Femur (tissue), 1 donor: ENCODE measurements around the gene PREB.
A peak's percentile ranks its signal among the peaks of the same experiment; 100 is the strongest.
"Not testable (repeated sequence)": the region's sequence is repeated elsewhere in the genome, so short reads cannot be mapped to it uniquely, and the experiment has no call there.

Source experiments
- DNase-seq: peaks from one replicate; pipeline ENCODE4 v3.0.0-alpha.2; 2017

PREB gene, protein sequence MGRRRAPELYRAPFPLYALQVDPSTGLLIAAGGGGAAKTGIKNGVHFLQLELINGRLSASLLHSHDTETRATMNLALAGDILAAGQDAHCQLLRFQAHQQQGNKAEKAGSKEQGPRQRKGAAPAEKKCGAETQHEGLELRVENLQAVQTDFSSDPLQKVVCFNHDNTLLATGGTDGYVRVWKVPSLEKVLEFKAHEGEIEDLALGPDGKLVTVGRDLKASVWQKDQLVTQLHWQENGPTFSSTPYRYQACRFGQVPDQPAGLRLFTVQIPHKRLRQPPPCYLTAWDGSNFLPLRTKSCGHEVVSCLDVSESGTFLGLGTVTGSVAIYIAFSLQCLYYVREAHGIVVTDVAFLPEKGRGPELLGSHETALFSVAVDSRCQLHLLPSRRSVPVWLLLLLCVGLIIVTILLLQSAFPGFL

DNA sequence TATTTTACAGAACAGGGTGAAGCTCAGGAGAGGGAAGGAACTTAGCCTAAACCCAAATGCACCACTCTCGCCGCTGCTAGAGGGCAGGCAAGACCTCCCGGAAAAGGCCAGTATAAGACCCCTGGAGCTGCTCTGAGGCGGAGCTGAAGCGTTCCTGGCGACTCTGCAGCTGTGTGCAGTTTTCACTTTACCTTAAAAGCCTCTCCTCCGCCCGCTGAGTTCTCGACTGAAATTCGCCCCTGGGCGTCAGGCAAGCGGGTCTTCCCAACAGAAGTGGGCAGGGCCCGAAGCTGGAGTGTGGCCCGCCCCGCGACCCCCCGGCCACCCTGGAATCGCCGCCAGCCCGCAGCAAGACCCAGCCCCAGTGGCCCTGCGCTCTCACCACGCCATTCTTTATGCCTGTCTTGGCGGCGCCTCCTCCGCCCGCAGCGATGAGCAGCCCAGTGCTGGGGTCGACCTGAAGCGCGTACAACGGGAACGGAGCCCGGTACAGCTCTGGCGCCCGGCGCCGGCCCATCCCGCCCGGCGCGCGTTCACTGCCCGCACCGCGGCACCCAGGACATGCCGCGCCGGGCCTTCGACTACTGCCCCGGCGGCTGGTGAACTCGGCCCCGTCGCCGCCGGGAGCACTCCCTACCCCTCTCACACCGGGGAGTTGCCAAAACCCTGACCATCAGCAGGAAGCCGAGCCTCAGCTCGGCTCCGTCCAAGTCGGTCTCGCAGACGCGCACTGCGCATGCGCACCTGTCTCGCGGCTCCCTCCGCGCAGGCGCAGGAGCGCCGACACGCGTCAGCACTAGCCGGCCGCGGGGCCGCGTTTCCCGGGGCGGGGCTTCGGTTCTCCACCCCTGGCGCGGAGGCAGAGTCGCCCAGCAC lies at the start of gene PREB:
TSS of gene PREB (minus strand) at position 732 of the 876 bp plus-strand sequence. CDS start at position 517, 215 bp downstream.
- DNase-seq, result peak; percentile 98

DNA sequence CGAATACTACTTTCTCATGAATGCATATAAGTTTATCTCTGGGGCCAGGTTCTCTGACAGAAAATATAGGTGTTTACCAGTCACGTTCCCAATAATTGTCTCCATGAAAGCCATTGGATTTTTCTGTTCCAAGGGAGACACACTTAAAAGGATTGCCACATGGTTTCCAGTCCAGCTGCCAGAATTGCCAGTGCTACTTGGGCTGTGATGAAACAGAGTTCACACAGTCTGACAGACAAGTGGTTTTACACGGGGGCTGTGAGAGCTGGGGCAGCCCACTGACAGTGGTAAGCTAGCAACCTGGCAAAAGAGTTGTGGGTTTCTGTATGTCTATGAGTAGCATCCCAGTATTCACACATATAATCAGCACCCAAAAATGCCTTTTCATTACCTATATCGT lies 49.7 kb upstream of the PREB start:
- no peak for DNase-seq

DNA sequence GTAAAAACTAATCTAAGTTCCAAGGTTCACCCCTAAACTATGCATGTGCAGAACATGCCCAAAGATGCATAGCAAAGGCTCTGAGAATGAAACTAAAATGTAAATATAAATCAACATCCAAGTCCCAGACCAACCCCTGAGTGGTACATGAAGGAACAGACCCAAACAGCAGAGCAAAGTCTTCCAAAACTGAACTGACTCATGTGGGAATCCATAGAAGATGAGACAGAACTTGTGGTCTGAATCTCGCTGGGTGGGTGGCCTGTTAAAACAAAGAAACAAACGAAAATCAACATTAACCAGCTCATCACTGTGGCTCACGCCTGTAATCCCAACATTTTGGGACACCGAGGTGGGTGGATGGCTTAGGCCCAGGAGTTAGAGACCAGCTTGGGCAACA lies 47.9 kb upstream of the PREB start:
- DNase-seq, result no peak

DNA sequence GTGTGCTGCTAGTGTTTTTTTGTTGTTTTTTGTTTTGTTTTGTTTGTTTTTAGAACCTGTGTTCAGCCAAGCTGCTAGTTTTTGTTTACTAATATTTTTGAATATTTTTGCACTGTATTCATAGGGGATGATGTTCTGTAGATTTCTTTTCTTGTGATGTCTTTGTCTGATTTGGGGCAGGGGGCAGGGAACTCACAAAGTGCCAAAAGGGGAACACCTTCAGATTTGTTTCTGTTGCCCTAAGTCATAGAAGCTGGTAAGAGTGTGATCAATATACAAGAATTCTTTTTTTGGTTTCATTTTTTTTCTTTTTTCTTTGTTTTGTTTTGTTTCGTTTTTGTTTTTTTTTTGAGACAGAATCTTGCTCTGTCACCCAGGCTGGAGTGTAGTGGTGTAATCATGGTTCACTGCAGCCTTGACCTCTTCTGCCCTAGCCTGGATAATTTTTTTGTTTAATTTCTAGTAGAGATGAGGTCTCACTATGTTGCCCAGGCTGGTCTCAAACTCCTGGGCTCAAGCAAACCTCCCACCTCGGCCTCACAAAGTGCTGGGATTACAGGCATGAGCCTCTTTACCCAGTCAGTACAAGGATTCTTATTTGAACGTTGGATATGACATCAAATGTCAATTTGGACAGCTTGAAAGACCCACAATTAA lies 45.0 kb upstream of the PREB start:
- no peak for DNase-seq

DNA sequence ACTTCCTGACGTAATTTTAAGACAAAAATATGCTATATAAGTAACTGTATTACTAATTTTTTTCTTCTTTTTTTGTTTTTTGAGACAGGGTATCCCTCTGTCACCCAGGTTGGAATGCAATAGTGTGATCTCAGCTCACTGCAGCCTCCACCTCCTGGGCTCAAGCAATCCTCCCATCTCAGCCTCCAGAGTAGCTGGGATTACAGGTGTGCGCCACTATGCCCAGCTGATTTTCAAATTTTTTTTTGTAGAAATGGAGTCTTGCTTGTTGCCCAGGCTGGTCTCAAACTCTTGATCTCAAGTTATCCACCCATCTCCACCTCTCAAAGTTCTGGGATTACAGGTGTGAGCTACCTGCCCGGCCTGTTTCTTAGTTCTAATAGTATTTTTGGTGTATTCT lies 44.0 kb upstream of the PREB start:
- no peak for DNase-seq

DNA sequence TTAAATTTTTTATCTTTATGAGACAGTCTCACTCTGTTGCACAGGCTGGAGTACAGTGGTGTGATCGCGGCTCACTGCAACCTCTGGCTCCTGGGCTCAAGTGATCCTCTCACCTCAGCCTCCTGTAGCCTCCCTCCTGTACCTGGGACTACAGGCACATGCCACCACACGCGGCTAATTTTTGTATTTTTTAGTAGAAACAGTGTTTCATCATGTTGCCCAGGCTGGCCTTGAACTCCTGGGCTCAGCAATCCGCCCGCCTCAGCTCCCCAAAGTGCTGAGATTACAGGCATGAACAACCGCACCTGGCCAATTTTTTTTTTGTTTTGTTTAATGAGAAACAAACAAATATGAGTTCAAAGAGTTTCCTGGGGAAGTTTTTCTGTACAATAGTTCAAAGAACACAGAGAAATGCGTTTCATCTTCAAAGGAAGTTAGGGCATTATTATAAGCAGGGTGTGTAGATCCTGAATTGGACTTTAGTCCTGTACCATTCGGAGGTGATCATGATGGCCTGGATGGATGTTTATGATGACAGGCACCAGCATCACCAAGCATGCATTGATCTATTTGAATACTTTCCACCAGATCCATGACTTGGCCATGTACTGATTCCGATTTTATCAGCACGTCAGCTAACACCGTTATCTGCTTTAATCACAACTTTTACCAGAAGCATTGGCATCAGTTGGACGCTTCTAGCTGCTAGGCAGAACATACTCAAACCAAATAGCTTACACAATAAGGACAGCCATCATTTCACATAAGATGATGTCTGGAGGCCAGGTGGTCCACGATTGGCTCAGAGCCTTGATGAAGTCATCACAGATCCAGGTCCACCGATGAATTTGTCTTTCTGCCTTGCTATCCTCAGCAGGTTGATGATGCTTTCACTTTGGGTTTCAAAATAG lies 43.3 kb upstream of the PREB start:
- no peak for DNase-seq

DNA sequence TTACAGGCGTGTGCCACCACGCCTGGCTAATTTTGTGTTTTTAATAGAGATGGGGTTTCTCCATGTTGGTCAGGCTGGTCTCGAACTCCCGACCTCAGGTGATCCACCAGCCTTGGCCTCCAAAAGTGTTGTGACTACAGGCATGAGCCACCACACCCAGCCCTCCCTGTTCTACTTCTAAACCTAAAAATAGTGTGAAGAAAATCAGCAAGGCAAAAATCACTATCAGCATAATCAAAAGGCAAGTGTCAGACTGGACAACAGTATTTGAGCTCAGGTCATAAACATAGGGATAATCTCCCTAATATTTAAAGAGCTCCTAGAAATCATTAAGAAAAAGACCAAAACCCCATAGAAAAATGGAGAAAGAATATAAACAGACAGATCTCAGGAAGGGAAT lies 41.3 kb upstream of the PREB start:
- DNase-seq, result not testable (repeated sequence)

DNA sequence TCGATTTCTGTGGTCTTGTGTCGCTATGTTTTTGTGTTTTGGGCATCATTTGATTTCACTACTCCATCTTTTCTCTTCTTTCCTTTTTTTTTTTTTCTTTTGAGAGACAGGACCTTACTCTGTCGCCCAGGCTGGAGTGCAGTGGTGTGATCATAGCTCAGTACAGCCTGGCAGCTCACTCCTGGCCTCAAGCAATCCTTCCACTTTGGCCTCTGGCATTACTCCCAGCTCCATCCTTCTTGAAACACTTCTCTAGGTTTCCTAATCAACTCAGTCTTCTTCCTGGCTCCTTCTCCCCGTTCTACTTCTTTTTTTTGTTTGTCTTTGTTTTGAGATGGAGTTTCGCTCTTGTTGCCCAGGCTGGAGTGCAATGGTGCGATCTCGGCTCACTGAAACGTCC lies 40.9 kb upstream of the PREB start:
- no peak for DNase-seq

DNA sequence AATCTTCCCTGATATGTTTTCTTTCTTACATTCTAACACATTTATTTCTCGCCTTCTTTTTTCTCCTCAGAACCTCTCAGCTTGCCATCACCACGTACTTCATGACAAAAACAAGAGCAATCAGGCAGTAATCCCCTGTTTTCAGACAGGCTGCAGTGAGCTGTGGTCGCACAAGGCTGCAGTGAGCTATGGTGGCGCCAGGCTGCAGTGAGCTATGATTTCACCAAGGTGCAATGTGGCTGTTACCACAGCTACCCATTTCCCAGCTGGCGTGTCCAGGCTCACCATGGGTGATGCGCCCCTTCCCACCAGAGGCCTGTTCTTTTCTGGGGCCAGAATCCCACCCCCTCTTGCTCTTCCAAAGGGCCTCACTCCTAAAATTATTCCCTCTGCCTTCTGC lies 40.2 kb upstream of the PREB start:
- no peak for DNase-seq

DNA sequence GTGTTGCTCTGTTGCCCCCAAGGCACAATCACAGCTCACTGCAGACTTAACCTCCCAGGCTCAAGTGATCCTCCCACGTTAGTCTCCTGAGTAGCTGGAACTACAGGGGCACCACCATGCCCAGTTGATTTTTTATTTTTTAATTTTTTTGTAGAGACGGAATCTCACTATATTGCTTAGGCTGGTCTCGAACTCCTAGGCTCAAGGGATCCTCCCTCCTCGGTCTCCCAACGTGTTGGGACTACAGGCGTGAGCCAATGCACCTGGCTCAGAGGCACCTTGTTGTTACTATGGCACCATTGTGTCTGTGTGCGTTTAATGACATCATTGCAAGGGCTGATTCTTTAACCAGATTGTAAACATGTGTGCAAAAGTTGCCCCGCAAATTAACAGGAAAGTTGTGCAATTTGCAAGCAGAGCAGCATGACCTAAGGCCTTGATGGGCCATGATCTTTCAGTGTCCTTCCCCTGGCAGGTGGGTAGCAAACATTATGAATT lies 37.0 kb upstream of the PREB start:
- DNase-seq, result no peak

DNA sequence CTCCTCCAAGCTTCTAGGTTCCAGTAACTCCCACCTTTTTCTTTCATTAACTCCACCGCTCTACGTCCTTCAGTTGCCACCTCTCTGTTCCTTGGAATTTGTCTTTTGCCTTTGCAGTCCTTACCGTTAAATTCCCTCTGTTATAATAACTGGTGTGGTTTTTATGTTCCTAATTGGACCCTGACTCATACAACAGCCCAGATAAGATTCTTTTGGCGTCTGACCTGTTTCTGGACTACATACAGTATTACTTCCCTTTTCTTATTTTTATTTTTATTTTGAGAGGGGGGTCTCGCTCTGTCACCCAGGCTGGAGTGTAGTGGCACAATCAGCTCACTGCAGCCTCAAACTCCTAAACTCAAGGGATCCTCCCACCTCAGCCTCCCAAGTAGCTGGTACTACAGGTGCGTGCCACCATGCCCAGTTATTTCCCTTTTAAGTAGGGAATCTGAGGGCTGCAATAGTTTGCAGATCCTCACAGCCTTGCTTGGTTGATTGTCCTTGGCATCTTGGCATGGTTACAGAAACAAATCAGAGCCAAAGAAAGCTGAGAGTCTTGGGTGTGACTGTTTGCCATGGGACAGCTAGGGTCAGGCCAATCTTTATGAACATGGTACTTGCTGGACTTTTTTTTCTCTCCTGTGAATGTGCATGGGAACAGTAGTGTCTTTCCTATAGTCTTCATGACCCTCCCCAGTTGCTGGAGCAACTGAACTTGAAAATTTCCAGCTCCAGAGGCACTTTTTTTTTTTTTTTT lies 36.3 kb upstream of the PREB start:
- DNase-seq, result no peak

DNA sequence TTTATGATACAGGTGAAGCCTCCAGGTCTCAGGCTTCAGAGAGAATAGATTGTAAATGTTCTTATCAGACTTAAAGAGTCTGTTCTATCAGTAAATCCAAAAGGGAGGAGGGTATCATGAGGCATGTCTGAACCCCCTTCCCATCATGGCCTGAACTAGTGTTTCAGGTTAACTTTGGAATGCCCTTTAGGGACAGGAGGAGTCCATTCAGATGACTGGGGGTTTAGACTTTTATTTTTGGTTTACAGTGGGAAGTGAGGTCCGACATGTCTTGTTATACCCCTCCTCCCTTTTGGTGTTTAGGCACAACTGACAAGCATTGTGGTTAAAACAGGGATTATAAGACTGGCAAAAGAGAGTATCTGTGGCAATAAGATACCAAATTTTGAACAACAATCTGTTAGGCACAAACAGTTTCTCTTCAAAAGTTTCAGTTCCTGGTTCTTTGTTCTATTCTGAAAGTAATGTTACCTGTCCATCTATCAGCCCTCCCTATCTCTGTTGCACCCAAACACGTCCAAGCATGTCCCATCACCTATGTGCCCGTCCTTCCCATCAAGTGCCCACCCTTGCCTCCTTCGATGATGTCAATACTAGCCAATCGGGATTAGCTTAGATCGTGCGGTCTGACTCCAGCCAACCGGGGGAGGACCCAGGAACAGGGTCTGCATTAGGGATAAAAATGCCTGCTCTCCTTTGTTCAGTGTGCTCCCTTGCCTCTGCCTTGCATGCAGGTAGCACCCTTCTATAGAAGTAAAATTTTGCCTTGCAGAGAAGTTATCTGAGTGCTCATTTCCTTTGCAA lies 30.7 kb upstream of the PREB start:
- no peak for DNase-seq

DNA sequence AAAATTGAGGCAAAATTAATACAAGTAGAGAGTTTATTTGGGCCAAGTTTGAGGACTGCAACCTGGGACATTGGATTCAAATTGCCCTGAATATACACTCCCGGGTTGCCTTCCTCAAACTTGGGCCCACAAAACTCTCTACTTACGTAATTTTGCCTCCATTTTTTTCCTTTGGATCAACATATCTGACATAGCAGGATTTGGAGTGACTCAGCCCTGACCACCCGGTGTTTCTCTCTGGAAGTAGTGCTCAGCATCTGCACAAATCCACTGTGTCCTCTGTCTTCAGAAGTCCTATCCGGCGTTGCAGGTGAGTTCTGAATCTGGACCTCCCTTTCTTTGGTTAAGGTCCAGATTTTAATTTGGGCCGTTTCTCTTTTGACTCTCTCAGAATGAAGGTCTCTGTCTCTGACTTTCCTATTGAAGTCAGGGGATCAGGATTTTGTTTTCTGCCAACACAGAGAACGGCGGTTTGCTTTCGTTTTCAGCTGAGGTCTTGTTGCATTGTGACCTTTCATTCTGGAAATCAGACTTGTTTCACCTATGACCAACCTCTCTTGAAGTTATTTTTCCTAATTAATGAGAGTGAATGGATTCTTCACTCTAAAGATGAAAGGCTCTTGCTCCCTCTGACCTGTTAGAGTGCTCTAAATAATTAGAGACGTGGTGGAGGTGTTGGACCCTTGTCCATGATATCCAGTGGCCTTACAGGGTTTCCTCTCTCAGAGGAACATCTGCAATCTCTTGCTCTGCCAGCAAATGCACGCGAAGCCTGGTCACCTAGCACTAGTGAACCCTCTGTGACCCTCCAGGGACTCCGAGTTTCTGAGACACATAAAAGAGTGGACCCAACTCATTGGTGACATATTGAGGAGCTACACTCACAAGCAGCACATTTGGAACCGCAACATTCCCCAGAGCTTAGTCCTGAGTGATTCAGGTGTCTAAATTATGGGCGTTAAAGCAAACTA lies 28.0 kb upstream of the PREB start:
- no peak for DNase-seq

DNA sequence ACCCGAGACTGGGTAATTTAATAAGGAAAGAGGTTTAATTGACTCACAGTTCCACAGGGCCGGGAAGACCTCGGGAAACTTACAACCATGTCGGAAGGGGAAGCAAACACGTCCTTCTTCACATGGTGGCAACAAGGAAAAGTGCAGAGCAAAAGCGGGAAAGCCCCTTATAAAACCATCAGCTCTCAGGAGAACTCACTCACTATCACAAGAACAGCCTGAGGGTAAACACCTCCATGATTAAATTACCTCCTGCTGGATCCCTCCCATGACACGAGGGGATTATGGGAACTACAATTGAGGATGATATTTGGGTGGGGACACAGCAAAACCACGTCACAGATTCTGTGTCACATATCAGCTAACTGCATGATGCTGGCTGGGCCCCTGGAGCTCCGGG lies 25.8 kb upstream of the PREB start:
- no peak for DNase-seq

DNA sequence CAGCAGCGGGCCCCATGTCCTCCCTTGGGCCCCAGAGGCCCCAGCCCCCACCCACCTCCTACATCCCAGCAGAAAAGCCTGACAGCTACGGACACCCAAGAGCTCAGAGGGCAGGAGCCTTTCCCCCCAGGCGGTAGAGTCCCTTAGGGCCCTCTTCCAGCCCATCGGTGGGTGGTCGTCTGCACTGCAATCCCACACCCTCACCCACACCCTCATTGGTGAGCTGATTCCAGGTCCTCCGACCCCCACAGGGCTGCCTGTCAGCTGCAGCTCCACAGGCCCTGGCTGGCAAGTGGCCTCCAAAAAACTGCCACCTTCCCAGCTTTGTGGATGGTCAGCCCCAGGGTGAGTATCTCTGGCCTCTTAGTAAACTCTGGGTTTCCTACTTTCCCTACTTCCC lies 24.8 kb upstream of the PREB start:
- no peak for DNase-seq

DNA sequence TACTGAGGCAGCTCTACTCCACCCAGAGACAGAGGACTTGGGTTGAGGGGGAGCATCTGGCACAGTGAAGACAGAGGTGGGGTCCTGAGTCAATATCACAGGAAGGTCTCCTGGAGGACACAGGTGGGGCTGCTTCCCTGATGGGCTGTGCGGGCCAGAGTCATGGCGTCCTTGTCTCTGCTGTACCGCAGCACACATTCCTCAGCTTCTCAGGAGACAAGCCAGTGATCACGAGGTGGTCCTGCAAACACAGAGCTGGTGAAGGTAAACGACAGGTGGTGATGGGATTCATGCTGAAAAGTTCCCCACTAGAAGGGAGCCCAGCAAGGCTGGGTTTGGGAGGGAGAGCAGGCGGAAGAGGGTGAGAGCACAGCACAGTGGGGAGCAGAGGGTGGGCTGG lies 24.0 kb upstream of the PREB start:
- DNase-seq, result no peak

DNA sequence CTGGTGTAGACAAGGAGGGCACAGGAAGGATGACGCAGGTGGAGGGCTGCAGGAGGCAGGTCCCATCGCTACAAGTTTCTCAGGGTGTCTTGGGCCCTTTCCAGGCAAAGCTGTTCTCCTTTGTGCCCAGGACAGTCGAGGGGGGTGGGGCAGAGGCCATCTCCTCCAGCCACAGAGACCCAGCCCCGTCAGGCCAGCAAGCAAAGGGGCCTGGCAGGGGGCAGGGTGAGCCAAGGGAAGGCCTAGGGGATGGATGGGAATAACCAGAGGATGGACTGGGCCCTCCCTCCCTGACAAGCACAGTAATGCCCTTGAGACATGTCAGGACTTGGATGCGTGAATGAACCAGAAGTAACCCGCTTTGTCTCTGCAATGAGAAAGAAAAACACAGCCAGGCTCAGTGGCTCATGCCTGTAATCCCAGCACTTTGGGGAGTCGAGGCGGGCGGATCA lies 20.7 kb upstream of the PREB start:
- no peak for DNase-seq

DNA sequence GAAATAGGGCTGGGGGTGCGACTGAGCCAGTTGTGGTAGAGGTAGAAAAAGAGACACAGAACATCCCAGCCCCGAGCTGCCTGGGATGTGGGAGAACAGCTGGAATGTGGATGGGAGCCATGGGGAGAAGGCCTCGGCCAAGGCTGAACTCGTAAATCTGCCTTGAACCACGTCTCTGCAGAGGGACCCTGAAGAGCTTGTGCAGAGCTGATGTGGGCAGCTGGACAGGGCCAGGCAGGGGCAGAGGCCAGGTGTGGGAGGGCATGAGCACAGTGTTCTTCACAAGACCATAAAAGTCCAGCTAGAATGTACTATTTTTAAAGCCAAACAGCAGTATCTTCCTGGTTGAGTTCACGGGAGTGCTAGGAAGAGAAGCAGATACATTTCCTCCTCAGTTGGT lies 20.1 kb upstream of the PREB start:
- DNase-seq, result no peak

DNA sequence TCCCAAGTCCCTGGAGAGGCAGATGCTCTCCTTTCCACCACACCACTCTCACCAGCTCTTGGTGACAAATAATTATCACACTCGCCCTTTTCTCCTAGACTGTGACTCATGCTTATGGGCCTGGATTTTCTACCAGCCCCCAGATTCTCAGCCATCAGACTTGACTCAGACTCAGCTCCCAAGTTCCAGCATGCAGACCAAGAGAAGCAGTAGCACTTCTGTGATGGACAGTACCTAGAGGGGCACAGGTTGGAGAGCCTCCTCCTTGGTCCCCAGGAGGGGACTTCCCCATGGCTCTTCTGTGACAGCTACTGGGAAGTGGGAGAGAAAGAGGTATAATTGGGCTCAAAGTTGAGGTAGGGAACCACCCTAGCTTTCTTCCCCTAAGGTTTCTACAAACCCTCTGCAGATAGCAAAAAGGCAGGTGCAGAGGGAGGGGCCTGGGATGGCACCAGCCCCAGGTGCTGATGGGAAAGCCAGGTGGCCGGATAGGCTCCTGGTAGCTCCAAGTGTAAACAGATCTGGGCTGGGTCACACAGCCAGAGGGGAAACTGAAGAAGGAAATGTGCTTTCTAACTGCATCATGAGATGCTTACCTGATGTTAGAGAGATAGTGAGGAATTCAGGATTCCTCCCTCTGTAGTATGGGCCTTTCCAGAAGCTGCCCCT lies 18.5 kb upstream of the PREB start:
- DNase-seq, result no peak
